HEK293T (cell line): Measurements from ENCODE around the gene SAXO1.
"Not testable (repeated sequence)": the region's sequence is repeated elsewhere in the genome, so short reads cannot be mapped to it uniquely, and the experiment has no call there.

Source experiments
- ARNT ChIP-seq: fragments of 450-650 bp; IDR thresholded peaks from 2 replicates; pipeline ENCODE4 v1.6.1; 2017; ENCODE audit warnings: mild to moderate bottlenecking
- BHLHE40 ChIP-seq: fragments of 450-650 bp; IDR thresholded peaks from 2 replicates; pipeline ENCODE4 v1.6.1; 2016; ENCODE audit warnings: mild to moderate bottlenecking, moderate library complexity, borderline replicate concordance
- CTBP1 ChIP-seq: fragments of 450-650 bp; IDR thresholded peaks from 2 replicates; pipeline ENCODE4 v1.6.1; 2016; ENCODE audit warnings: borderline replicate concordance
- ELF4 ChIP-seq: fragments of 450-650 bp; IDR thresholded peaks from 2 replicates; pipeline ENCODE4 v1.6.1; 2017; ENCODE audit warnings: antibody characterized with exemption
- FOXK2 ChIP-seq: fragments of 450-650 bp; IDR thresholded peaks from 2 replicates; pipeline ENCODE4 v1.6.1; 2016; ENCODE audit warnings: mild to moderate bottlenecking
- FOXM1 ChIP-seq: fragments of 450-650 bp; IDR thresholded peaks from 2 replicates; pipeline ENCODE4 v1.6.1; 2017; ENCODE audit warnings: mild to moderate bottlenecking, borderline replicate concordance
- L3MBTL2 ChIP-seq: fragments of 450-650 bp; conservative IDR thresholded peaks from 2 replicates; pipeline ENCODE4 v1.6.1; 2016; ENCODE audit warnings: mild to moderate bottlenecking
- LEF1 ChIP-seq: fragments of 450-650 bp; IDR thresholded peaks from 2 replicates; pipeline ENCODE4 v1.6.1; 2017; ENCODE audit warnings: mild to moderate bottlenecking, borderline replicate concordance
- PKNOX1 ChIP-seq: fragments of 450-650 bp; IDR thresholded peaks from 2 replicates; pipeline ENCODE4 v1.6.1; 2016
- SP1 ChIP-seq: fragments of 450-650 bp; IDR thresholded peaks from 2 replicates; pipeline ENCODE4 v1.6.1; 2017
- SUZ12 ChIP-seq: fragments of 450-650 bp; IDR thresholded peaks from 2 replicates; pipeline ENCODE4 v1.6.1; 2016; ENCODE audit warnings: mild to moderate bottlenecking
- TARDBP ChIP-seq: fragments of 450-650 bp; IDR thresholded peaks from 2 replicates; pipeline ENCODE4 v1.6.1; 2016

- TF ChIP-seq SUZ12, TARDBP, SP1, L3MBTL2, FOXK2, FOXM1, CTBP1, LEF1, PKNOX1, BHLHE40, ELF4, ARNT: not testable (repeated sequence)
Observed at GRCh38 chr9:19021649-19022048, 11.4 kb downstream of the SAXO1 start.
